GM12892 (cell line): Measurements from ENCODE around the gene NF2.

Experiments used
- POLR2A ChIP-seq: IDR thresholded peaks from 2 replicates; pipeline ENCODE4 v1.6.1; 2011; ENCODE audit warnings: low read depth, low read length, control low read depth
- POLR2AphosphoS5 ChIP-seq: IDR thresholded peaks from 2 replicates; pipeline ENCODE4 v1.6.1; 2011; ENCODE audit warnings: low read depth, low read length, control low read depth

- no peak for TF ChIP-seq POLR2A
- TF ChIP-seq POLR2AphosphoS5: no peak
These were observed 27.6 kb downstream of the NF2 start for GRCh38 chr22:29630987-29631386.
